ENCODE results near the gene CIB2.

- TF ChIP-seq CTCF (IDR thresholded peaks at IDR 0.05): no peak
- no peak for TF ChIP-seq POLR2A (IDR thresholded peaks at IDR 0.05)
- no peak for TF ChIP-seq EP300 (IDR thresholded peaks at IDR 0.05)
- no peak for TF ChIP-seq POLR2AphosphoS5 (IDR thresholded peaks at IDR 0.05)
Measured at GRCh38 chr15:78069462-78070029, 61.7 kb downstream of the CIB2 start.

All from upper lobe of left lung (tissue), 4 donors.